ENCODE measurements around the gene ZNF382. TPM values are rescaled to one million over a fixed set of nuclear protein-coding genes. Genes with fewer than 3 reads are reported as not detected.
A peak's percentile ranks its signal among the peaks of the same experiment; 100 is the strongest.

The ZNF382 gene
- total RNA-seq, 4 donors from 2014 or later, result 0.62 to 11.7 (median 0.86) TPM

DNA sequence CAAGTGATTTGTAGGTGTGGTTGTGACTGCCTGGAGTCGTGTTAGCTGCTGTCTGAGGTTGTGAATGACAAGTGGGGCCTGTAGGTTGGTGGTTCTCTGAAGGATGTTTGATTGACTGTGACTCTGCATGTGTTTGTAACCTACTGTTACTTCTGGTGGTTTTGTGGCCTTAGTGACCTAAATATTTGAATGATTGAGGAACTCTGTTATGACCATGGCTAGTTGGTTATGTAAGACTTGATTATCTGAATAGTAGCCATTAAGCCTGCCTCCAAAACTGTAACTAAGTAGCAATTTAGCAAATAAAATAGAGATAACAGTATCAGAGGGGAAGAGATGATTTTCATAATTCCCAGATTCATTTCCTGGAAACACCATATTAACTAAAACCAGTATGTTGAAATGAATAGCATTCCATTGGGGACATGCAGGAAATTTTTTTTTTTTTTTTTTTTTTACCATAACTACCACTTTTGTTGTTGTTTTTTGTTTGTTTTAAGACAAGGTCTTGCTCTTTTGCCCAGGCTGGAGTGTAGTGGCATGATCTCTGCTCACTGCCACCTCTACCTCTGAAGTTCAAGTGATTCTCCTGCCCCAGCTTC is 865 bp downstream of the ZNF382 start:
- Histone ChIP-seq H3K36me3 (peaks cover 10% of the 10 kb centered on the region), H3K27me3 (no peaks in the 10 kb centered on the region), H3K27ac (no peak overlapping the region), H3K4me1 (peaks cover 9% of the 10 kb centered on the region), H3K4me3 (peak overlapping the region; percentile 71), H3K9me3 (peaks cover 5% of the 10 kb centered on the region)
- TF ChIP-seq POLR2AphosphoS5 (IDR thresholded peaks at IDR 0.05) (no peak), EP300 (IDR thresholded peaks at IDR 0.05) (no peak), POLR2A (IDR thresholded peaks at IDR 0.05) (no peak)
- TF ChIP-seq, protein P1, sequence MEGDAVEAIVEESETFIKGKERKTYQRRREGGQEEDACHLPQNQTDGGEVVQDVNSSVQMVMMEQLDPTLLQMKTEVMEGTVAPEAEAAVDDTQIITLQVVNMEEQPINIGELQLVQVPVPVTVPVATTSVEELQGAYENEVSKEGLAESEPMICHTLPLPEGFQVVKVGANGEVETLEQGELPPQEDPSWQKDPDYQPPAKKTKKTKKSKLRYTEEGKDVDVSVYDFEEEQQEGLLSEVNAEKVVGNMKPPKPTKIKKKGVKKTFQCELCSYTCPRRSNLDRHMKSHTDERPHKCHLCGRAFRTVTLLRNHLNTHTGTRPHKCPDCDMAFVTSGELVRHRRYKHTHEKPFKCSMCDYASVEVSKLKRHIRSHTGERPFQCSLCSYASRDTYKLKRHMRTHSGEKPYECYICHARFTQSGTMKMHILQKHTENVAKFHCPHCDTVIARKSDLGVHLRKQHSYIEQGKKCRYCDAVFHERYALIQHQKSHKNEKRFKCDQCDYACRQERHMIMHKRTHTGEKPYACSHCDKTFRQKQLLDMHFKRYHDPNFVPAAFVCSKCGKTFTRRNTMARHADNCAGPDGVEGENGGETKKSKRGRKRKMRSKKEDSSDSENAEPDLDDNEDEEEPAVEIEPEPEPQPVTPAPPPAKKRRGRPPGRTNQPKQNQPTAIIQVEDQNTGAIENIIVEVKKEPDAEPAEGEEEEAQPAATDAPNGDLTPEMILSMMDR (IDR thresholded peaks at IDR 0.05), result no peak
- DNase-seq (ENCODE audit: low spot score in 2 of 2), result no peak
- whole genome bisulfite sequencing, result 0% methylated on average over 1 of the region's 1 CpG

DNA sequence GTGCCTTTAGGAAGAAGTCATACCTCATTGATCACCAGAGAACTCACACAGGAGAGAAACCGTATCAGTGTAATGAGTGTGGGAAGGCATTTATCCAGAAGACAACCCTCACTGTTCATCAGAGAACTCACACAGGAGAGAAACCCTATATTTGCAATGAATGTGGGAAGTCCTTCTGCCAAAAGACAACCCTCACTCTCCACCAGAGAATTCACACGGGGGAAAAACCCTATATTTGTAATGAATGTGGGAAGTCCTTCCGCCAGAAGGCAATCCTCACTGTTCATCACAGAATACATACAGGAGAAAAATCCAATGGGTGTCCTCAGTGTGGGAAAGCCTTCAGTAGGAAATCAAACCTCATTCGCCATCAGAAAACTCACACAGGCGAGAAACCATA is 21.9 kb downstream of the ZNF382 start:
- WGBS, result 95% methylated on average over 5 of the region's 5 CpGs
- H3K4me1 ChIP-seq, result no peaks in the 10 kb centered on the region
- no peak overlapping the region for H3K27ac ChIP-seq
- no peaks in the 10 kb centered on the region for H3K27me3 ChIP-seq
- peaks cover 69% of the 10 kb centered on the region for H3K9me3 ChIP-seq
- H3K4me3 ChIP-seq, result no peak overlapping the region
- TF ChIP-seq EP300 (IDR thresholded peaks at IDR 0.05) (no peak), POLR2AphosphoS5 (IDR thresholded peaks at IDR 0.05) (no peak), POLR2A (IDR thresholded peaks at IDR 0.05) (no peak)
- TF ChIP-seq, protein P1 (IDR thresholded peaks at IDR 0.05), result no peak
- peaks cover 4% of the 10 kb centered on the region for H3K36me3 ChIP-seq
- no peak for DNase-seq (ENCODE audit: low spot score in 2 of 2)

DNA sequence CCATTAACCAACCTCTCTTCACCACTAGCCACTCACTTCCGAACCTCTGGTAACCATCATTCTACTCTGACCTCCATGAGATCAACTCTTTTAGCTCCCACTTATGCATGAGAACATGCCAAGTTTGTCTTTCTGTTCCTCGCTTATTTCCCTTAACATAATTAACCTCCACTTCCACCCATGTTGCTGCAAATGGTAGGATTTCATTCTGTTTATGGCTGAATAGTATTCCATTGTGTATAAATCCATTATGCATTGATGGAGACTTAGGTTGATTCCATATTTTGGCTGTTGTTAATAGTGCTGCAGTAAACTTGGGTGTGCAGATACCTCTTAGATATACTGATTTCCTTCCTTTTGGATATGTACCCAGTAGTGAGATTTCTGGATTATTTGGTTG is 30.2 kb downstream of the ZNF382 start:
- TF ChIP-seq EP300 (IDR thresholded peaks at IDR 0.05) (no peak), POLR2AphosphoS5 (IDR thresholded peaks at IDR 0.05) (no peak), POLR2A (IDR thresholded peaks at IDR 0.05) (no peak)
- TF ChIP-seq, protein P1 (IDR thresholded peaks at IDR 0.05), result no peak
- DNase-seq (ENCODE audit: low spot score in 2 of 2), result no peak
- no peaks in the 10 kb centered on the region for H3K27me3 ChIP-seq
- no peaks in the 10 kb centered on the region for H3K4me1 ChIP-seq
- H3K27ac ChIP-seq, result no peak overlapping the region
- H3K4me3 ChIP-seq, result no peak overlapping the region
- 96% methylated on average over 2 of the region's 2 CpGs for WGBS
- peaks cover 18% of the 10 kb centered on the region for H3K36me3 ChIP-seq
- H3K9me3 ChIP-seq, result peaks cover 91% of the 10 kb centered on the region

DNA sequence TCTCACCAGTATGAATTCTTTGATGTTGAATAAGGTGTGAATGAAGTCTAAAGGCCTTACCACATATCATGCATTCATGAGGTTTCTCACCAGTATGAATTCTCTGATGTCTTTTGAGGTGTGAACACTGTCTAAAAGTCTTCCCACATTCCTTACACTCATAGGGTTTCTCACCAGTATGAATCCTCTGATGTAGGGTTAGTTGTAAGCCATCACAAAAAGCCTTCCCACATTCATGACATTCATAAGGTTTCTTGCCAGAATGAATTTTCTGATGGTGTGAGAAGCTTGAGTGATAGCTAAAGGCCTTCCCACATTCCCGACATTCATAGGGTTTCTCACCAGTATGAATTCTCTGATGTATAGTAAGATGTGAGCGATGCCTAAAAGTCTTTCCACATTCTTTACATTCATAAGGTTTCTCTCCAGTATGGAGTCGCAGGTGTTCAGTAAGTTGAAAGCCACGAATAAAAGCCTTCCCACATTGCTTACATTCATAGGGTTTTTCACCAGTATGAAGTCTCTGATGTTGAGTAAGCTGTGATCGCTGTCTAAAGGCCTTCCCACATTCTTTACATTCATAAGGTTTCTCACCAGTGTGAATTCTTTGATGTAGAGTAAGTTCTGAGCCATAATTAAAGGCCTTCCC is 33.9 kb downstream of the ZNF382 start:
- WGBS, result 95% methylated on average over 5 of the region's 5 CpGs
- Histone ChIP-seq H3K27me3 (no peaks in the 10 kb centered on the region), H3K4me1 (no peaks in the 10 kb centered on the region), H3K4me3 (no peak overlapping the region), H3K36me3 (peaks cover 49% of the 10 kb centered on the region), H3K27ac (no peak overlapping the region), H3K9me3 (peaks cover 79% of the 10 kb centered on the region)
- no peak for DNase-seq (ENCODE audit: low spot score in 2 of 2)
- TF ChIP-seq POLR2A (IDR thresholded peaks at IDR 0.05) (no peak), POLR2AphosphoS5 (IDR thresholded peaks at IDR 0.05) (no peak), EP300 (IDR thresholded peaks at IDR 0.05) (no peak)
- TF ChIP-seq, protein P1 (IDR thresholded peaks at IDR 0.05), result no peak

DNA sequence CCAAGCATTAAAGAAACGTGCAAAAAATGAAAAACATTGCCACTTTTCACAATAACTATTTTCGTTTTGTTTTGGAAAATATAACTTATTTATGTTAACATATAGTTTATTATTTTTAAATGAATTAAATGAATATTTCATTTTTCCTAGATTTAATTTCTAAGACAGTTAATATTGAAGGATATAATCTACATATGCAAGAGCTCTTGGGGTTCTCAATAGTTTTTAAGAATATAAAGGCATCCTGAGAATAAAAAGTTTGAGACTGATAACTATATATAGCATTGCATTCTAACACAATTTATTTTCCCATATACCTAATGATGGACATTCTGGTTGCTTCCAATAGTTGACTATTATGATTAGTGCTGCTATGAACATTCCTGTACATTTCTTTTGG is 41.6 kb downstream of the ZNF382 start:
- H3K9me3 ChIP-seq, result peaks cover 57% of the 10 kb centered on the region

More for the DNA sequence above, 41.6 kb downstream of the ZNF382 start:
- no peak for DNase-seq (ENCODE audit: low spot score in 2 of 2)
- TF ChIP-seq POLR2AphosphoS5 (IDR thresholded peaks at IDR 0.05) (no peak), POLR2A (IDR thresholded peaks at IDR 0.05) (no peak), EP300 (IDR thresholded peaks at IDR 0.05) (no peak)
- TF ChIP-seq, protein P1 (IDR thresholded peaks at IDR 0.05), result no peak
- no peaks in the 10 kb centered on the region for H3K4me1 ChIP-seq
- 94% methylated on average over 2 of the region's 2 CpGs for WGBS
- peaks cover 93% of the 10 kb centered on the region for H3K36me3 ChIP-seq
- no peak overlapping the region for H3K27ac ChIP-seq
- no peaks in the 10 kb centered on the region for H3K27me3 ChIP-seq
- H3K4me3 ChIP-seq, result no peak overlapping the region
